PFSK-1 (cell line): ENCODE measurements around the gene VRK3.

ENCODE experiments used
- FOXP2 ChIP-seq: optimal IDR thresholded peaks from 2 replicates; pipeline ENCODE3; 2011; ENCODE audit warnings: borderline replicate concordance, control low read depth, inconsistent platforms; ENCODE audit not compliant: insufficient read depth; ENCODE audit errors: extremely low read length, extremely low read depth
- POLR2AphosphoS5 ChIP-seq: IDR thresholded peaks from 2 replicates; pipeline ENCODE4 v1.6.1; 2012; ENCODE audit warnings: low read depth, mild to moderate bottlenecking, control low read depth, low read length, moderate library complexity
- REST ChIP-seq, 2 experiments: IDR thresholded peaks; 2 replicates each; pipeline versions ENCODE4 v1.6.1 to v1.8.0; 2011 to 2012; ENCODE audit warnings: low read depth in 2 of 2, low read length in 2 of 2, control low read depth in 1 of 2, inconsistent platforms in 1 of 2, mild to moderate bottlenecking in 1 of 2, moderate library complexity in 1 of 2; ENCODE audit not compliant: insufficient read depth in 1 of 2
- SIN3A ChIP-seq: IDR thresholded peaks from 2 replicates; pipeline ENCODE4 v1.6.1; 2012; ENCODE audit warnings: mild to moderate bottlenecking, low read length, moderate library complexity, borderline replicate concordance; ENCODE audit not compliant: insufficient read depth
- TAF1 ChIP-seq: IDR thresholded peaks from 2 replicates; pipeline ENCODE4 v1.6.1; 2012; ENCODE audit warnings: low read length, control low read depth, borderline replicate concordance; ENCODE audit not compliant: insufficient read depth

VRK3 gene

GRCh38 chr19:49927526-49928264 is 97.5 kb downstream of the VRK3 start:
- TF ChIP-seq POLR2AphosphoS5 (no peak), FOXP2 (no peak), SIN3A (no peak), REST (IDR thresholded peaks at IDR 0.05; ENCODE audit: insufficient read depth in 1 of 2, low read depth in 2 of 2, low read length in 2 of 2) (no peak), TAF1 (no peak)

- TF ChIP-seq SIN3A (no peak), TAF1 (no peak), POLR2AphosphoS5 (no peak), REST (IDR thresholded peaks at IDR 0.05; ENCODE audit: insufficient read depth in 1 of 2, low read depth in 2 of 2, low read length in 2 of 2) (no peak), FOXP2 (no peak)
Measured at GRCh38 chr19:49926515-49926914, 98.7 kb downstream of the VRK3 start.
